ENCODE results near the gene AIFM3.

DNA sequence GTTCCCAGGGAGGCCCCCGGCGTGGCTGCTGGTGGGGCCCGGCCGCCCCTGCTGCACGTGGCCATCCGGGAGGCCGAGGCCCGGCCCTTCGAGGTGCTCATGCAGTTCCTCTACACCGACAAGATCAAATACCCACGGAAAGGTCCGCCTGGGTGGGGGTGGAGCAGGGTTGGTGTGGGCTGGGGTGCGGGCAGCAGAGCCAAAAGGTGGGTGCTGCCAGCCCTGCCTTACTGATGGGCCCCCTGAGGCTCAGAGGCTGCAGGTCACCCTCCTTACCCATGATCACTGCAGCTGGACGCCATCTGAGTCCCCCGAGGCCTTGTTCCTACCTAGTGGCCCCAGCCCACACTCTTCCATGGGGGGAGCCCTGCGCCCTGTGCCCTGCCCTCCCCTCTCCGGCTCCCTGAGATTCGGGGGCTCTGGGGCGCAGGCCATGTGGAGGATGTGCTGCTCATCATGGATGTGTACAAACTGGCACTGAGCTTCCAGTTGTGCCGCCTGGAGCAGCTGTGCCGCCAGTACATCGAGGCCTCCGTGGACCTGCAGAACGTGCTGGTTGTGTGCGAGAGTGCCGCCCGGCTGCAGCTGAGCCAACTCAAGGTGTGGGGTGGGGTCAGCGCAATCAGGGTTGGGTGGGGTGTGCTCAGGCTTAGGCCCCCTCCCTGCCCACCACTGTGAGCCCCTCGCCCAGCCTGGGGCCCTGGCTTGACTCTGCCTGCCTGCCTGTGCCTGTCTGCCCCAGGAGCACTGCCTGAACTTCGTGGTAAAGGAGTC lies 27.3 kb downstream of the AIFM3 start:
- TF ChIP-seq CTCF (IDR thresholded peaks at IDR 0.05) = no peak
- TF ChIP-seq POLR2A (IDR thresholded peaks at IDR 0.05) = no peak
